HEK293T (cell line): ENCODE data around the gene GALP.
A peak's percentile ranks its signal among the peaks of the same experiment; 100 is the strongest.

ENCODE experiments used
- CTCF ChIA-PET: fragments of 350-600 bp; formaldehyde crosslinking; extraction: SDS; loops from one replicate; lab custom pipeline; 2021; ENCODE audit warnings: antibody characterized with exemption, inconsistent platforms; lab: Yijun Ruan, JAX
- POLR2A ChIA-PET: fragments of 350-600 bp; formaldehyde crosslinking; extraction: SDS; loops from one replicate; lab custom pipeline; 2020; ENCODE audit warnings: antibody characterized with exemption, inconsistent platforms; lab: Yijun Ruan, JAX
- DNase-seq: peaks from one replicate; pipeline ENCODE4 v3.0.0; 2012; ENCODE audit warnings: mixed read lengths; ENCODE audit errors: extremely low spot score
- ARNT ChIP-seq: fragments of 450-650 bp; IDR thresholded peaks from 2 replicates; pipeline ENCODE4 v1.6.1; 2017; ENCODE audit warnings: mild to moderate bottlenecking
- BHLHE40 ChIP-seq: fragments of 450-650 bp; IDR thresholded peaks from 2 replicates; pipeline ENCODE4 v1.6.1; 2016; ENCODE audit warnings: mild to moderate bottlenecking, moderate library complexity, borderline replicate concordance
- CTBP1 ChIP-seq: fragments of 450-650 bp; IDR thresholded peaks from 2 replicates; pipeline ENCODE4 v1.6.1; 2016; ENCODE audit warnings: borderline replicate concordance
- ELF4 ChIP-seq: fragments of 450-650 bp; IDR thresholded peaks from 2 replicates; pipeline ENCODE4 v1.6.1; 2017; ENCODE audit warnings: antibody characterized with exemption
- FOXA1 ChIP-seq: fragments of 450-650 bp; IDR thresholded peaks from 2 replicates; pipeline ENCODE4 v1.6.1; 2016; ENCODE audit warnings: mild to moderate bottlenecking
- FOXK2 ChIP-seq: fragments of 450-650 bp; IDR thresholded peaks from 2 replicates; pipeline ENCODE4 v1.6.1; 2016; ENCODE audit warnings: mild to moderate bottlenecking
- FOXM1 ChIP-seq: fragments of 450-650 bp; IDR thresholded peaks from 2 replicates; pipeline ENCODE4 v1.6.1; 2017; ENCODE audit warnings: mild to moderate bottlenecking, borderline replicate concordance
- HDGF ChIP-seq: fragments of 450-650 bp; IDR thresholded peaks from 2 replicates; pipeline ENCODE4 v1.6.1; 2017; ENCODE audit warnings: antibody characterized with exemption, borderline replicate concordance
- L3MBTL2 ChIP-seq: fragments of 450-650 bp; conservative IDR thresholded peaks from 2 replicates; pipeline ENCODE4 v1.6.1; 2016; ENCODE audit warnings: mild to moderate bottlenecking
- LEF1 ChIP-seq: fragments of 450-650 bp; IDR thresholded peaks from 2 replicates; pipeline ENCODE4 v1.6.1; 2017; ENCODE audit warnings: mild to moderate bottlenecking, borderline replicate concordance
- NFRKB ChIP-seq: fragments of 450-650 bp; IDR thresholded peaks from 2 replicates; pipeline ENCODE4 v1.6.1; 2016; ENCODE audit warnings: mild to moderate bottlenecking, moderate library complexity
- SP1 ChIP-seq: fragments of 450-650 bp; IDR thresholded peaks from 2 replicates; pipeline ENCODE4 v1.6.1; 2017
- SUZ12 ChIP-seq: fragments of 450-650 bp; IDR thresholded peaks from 2 replicates; pipeline ENCODE4 v1.6.1; 2016; ENCODE audit warnings: mild to moderate bottlenecking
- TARDBP ChIP-seq: fragments of 450-650 bp; IDR thresholded peaks from 2 replicates; pipeline ENCODE4 v1.6.1; 2016
- ZNF384 ChIP-seq: fragments of 450-650 bp; IDR thresholded peaks from 2 replicates; pipeline ENCODE4 v1.6.1; 2016
- TF ChIP-seq, protein P1 (sequence below): fragments of 450-650 bp; IDR thresholded peaks from 2 replicates; pipeline ENCODE4 v1.6.1; 2016

GALP gene

DNA sequence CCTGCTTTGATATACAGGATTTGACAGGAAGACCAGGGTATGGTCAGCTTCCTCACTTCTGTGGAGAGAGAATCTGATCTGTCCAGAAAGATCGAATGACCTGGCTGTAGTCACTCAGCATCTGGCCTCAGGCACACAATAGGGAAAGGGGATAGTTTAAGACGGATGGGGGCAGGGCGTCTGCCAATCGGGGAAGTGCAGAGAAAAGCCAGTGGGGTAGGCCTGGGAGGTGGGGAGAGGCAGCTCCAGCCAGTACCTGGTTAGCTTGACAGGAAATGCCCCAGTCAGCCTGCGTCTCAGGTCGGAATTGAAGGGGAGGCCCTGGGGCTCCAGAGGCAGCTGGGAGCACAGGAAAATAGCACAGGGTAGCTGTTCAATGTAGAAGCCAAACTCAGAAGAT is 22.3 kb upstream of the GALP start:
- CTCF ChIA-PET = no interaction called here
- TF ChIP-seq BHLHE40 (no peak), HDGF (no peak), NFRKB (no peak), ARNT (no peak), SP1 (no peak), LEF1 (no peak), SUZ12 (no peak), FOXK2 (no peak), ELF4 (no peak), L3MBTL2 (no peak), TARDBP (no peak), ZNF384 (no peak), FOXA1 (no peak)
- DNase-seq = no peak
- POLR2A ChIA-PET = no interaction called here

DNA sequence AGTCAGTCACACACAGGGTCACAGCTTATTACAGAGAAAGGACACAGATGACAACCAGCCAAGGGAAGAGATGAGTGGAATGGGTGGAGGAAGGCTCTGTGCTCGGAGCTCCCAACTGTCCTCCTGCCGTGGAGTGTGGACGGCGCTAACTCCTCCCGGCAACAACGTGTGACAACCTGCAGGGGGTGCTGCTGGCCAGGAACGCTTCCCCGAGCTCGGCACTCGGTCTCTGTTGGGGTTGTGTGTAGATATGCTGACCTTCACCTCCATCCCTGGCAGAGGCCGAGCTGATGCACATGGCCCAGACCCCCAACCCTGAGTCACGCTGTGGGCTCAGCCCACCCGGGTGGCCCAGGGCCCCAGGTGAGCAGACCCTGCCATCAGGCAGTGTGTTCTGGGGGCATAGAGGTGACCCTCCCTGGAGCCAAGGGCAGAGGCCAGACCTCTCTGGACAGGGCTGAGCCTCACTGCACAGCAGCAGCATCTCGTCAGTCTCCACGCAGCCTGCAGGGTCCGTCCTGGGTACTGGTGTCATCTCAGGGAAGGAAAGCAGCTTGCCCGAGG is 20.6 kb upstream of the GALP start:
- peak; percentile 49 for DNase-seq
- TF ChIP-seq HDGF = no peak
- no peak for TF ChIP-seq FOXM1
- no peak for TF ChIP-seq TARDBP
- TF ChIP-seq CTBP1 = no peak
- no peak for TF ChIP-seq SUZ12
- CTCF ChIA-PET = interaction anchor here (0.6 to 1.2 kb wide), 2 partner anchors 17 to 522 kb away, joined by 3 read pairs; no protein-coding TSS in a partner anchor
- POLR2A ChIA-PET = interaction anchor here (0.7 to 1.1 kb wide), 2 partner anchors 10 to 34 kb away, joined by 3 to 4 read pairs; partner anchors contain the start of gene ZNF787

DNA sequence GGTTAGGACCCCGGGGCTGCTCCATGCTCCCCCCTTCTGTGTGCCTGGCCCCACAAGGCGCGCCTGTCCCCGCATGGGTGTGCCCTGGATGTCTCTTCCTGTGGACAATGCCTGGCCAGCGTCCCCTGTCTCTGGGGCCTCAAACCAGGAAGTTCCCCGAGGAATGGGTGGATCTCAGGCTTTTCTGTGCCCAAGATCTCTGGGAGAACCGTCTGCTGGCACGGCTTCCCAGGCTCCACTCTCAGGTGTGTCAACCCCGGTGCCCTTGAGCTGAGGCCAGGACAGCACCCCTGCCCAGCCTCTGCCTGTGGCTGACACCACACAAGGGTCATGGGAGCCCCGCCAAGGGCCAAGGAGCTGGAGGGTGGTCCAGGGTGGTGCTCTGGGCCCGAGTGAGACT is 19.0 kb upstream of the GALP start:
- DNase-seq = no peak
- CTCF ChIA-PET = no interaction called here
- TF ChIP-seq CTBP1 (no peak), L3MBTL2 (no peak), SUZ12 (no peak), ZNF384 (no peak), BHLHE40 (no peak), ARNT (no peak), NFRKB (no peak), TARDBP (no peak)
- TF ChIP-seq, protein P1, sequence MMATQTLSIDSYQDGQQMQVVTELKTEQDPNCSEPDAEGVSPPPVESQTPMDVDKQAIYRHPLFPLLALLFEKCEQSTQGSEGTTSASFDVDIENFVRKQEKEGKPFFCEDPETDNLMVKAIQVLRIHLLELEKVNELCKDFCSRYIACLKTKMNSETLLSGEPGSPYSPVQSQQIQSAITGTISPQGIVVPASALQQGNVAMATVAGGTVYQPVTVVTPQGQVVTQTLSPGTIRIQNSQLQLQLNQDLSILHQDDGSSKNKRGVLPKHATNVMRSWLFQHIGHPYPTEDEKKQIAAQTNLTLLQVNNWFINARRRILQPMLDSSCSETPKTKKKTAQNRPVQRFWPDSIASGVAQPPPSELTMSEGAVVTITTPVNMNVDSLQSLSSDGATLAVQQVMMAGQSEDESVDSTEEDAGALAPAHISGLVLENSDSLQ = no peak
- POLR2A ChIA-PET = no interaction called here

GRCh38 chr19:56158170-56158757 is 17.5 kb upstream of the GALP start:
- TF ChIP-seq, protein P1 = no peak
- no peak for TF ChIP-seq ARNT
- ChIA-PET POLR2A (no interaction called here), CTCF (interaction anchor here (0.7 kb wide), 1 partner anchor 14 kb away, joined by 3 read pairs; no protein-coding TSS in a partner anchor)
- no peak for DNase-seq

DNA sequence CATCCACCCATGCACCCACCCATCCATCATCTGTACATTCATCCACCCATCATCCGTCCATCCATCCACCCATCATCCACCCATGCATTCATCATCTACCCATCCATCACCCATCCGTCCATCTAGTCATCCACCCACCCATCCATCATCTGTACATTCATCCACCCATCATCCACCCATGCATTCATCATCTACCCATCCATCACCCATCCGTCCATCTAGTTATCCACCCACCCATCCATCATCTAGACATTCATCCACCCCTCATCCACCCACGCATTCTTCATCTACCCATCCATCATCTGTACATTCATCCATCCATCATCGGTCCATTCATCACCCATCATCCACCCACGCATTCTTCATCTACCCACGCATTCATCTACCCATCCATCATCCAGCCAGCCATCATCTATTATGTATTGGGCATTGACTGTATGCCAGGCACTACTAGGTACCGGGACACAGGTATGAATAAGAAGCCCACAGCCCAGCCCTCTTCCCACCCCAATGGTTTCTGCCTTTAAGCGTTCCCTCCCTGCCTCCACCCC is 16.7 kb upstream of the GALP start:
- TF ChIP-seq SUZ12 = no peak
- 0 out of 2 replicates have a peak, but pooled peaks have one; percentile 12 for TF ChIP-seq CTBP1
- TF ChIP-seq, protein P1 = peak; percentile 44; the same call in 1 of the 2 replicates
- ChIA-PET CTCF (no interaction called here), POLR2A (no interaction called here)
- DNase-seq = no peak

DNA sequence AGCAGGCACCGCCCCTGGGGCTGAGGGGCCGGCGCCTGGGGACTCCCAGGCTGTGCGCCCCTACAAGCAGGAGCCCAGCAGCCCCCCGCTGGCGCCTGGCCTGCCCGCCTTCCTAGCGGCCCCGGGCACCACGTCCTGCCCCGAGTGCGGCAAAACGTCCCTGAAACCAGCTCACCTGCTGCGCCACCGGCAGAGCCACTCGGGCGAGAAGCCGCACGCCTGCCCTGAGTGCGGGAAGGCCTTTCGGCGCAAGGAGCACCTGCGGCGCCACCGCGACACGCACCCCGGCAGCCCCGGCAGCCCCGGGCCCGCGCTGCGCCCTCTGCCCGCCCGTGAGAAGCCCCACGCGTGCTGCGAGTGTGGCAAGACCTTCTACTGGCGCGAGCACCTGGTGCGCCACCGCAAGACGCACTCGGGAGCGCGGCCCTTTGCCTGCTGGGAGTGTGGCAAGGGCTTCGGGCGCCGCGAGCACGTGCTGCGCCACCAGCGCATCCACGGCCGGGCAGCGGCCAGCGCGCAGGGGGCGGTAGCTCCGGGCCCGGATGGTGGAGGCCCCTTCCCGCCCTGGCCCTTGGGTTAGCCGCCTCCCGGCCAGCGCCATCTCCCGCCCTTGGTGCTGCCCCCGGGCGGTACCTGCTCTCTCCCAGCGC is 16.1 kb upstream of the GALP start:
- CTCF ChIA-PET = no interaction called here
- TF ChIP-seq FOXA1 = no peak
- no peak for TF ChIP-seq NFRKB
- TF ChIP-seq CTBP1 = no peak
- TF ChIP-seq HDGF = no peak
- no peak for TF ChIP-seq L3MBTL2
- TF ChIP-seq FOXM1 = no peak
- TF ChIP-seq BHLHE40 = no peak
- TF ChIP-seq, protein P1 = no peak
- no peak for TF ChIP-seq ELF4
- no peak for TF ChIP-seq SP1
- no peak for TF ChIP-seq ARNT
- no peak for TF ChIP-seq ZNF384
- no peak for TF ChIP-seq TARDBP
- TF ChIP-seq LEF1 = no peak
- no peak for TF ChIP-seq FOXK2
- no peak for TF ChIP-seq SUZ12
- POLR2A ChIA-PET = no interaction called here
- no peak for DNase-seq
